KG1 (cell line): ENCODE measurements around the gene SCN7A.

Source experiments
- DNase-seq: peaks from one replicate; lab custom pipeline; 2025; lab: John Stamatoyannopoulos, UW

The SCN7A gene

GRCh38 chr2:166404831-166405568 is 89.0 kb downstream of the SCN7A start:
- DNase-seq: no peak

GRCh38 chr2:166394245-166394644 is 99.8 kb downstream of the SCN7A start:
- no peak for DNase-seq

GRCh38 chr2:166393008-166393407 is 101.0 kb downstream of the SCN7A start:
- no peak for DNase-seq

- DNase-seq: no peak
Measured at GRCh38 chr2:166388481-166389070, 105.5 kb downstream of the SCN7A start.

- DNase-seq: no peak
Measured at GRCh38 chr2:166385313-166385712, 108.7 kb downstream of the SCN7A start.

- DNase-seq: no peak
Measured at GRCh38 chr2:166384774-166385173, 109.3 kb downstream of the SCN7A start.

GRCh38 chr2:166382448-166382847 is 111.6 kb downstream of the SCN7A start:
- no peak for DNase-seq

GRCh38 chr2:166380615-166381014 is 113.4 kb downstream of the SCN7A start:
- DNase-seq: no peak

- no peak for DNase-seq
Measured at GRCh38 chr2:166376873-166377272, 117.2 kb downstream of the SCN7A start.

GRCh38 chr2:166376488-166376828 is 117.6 kb downstream of the SCN7A start:
- no peak for DNase-seq

- no peak for DNase-seq
Measured at GRCh38 chr2:166375736-166376487, 118.1 kb downstream of the SCN7A start, which contains the start of gene SCN9A. SCN9A (minus strand) TSS chr2:166375944; CDS start chr2:166311756, 64,188 bp downstream.

GRCh38 chr2:166375195-166375735 is 118.8 kb downstream of the SCN7A start:
- no peak for DNase-seq

- DNase-seq: no peak
Measured at GRCh38 chr2:166373951-166374350, 120.1 kb downstream of the SCN7A start.

GRCh38 chr2:166373539-166373938 is 120.5 kb downstream of the SCN7A start:
- DNase-seq: no peak

- DNase-seq: no peak
Measured at GRCh38 chr2:166373105-166373504, 120.9 kb downstream of the SCN7A start.

GRCh38 chr2:166372046-166372445 is 122.0 kb downstream of the SCN7A start:
- DNase-seq: no peak

- DNase-seq: no peak
Measured at GRCh38 chr2:166365803-166366420, 128.1 kb downstream of the SCN7A start.

- no peak for DNase-seq
Measured at GRCh38 chr2:166365239-166365638, 128.8 kb downstream of the SCN7A start.

GRCh38 chr2:166364476-166365161 is 129.4 kb downstream of the SCN7A start:
- no peak for DNase-seq

- DNase-seq: no peak
Measured at GRCh38 chr2:166361351-166362153, 132.5 kb downstream of the SCN7A start.

- no peak for DNase-seq
Measured at GRCh38 chr2:166360906-166361305, 133.1 kb downstream of the SCN7A start.
